Ishikawa (cell line): ENCODE data around the gene KRTAP10-5.
A peak's percentile ranks its signal among the peaks of the same experiment; 100 is the strongest.
"Not testable (repeated sequence)": the region's sequence is repeated elsewhere in the genome, so short reads cannot be mapped to it uniquely, and the experiment has no call there.

Experiments
- CEBPB ChIP-seq: IDR thresholded peaks from 2 replicates; pipeline ENCODE4 v1.6.1; 2012
- CREB1 ChIP-seq: IDR thresholded peaks from 2 replicates; pipeline ENCODE4 v1.6.1; 2012; ENCODE audit warnings: low read depth
- EGR1 ChIP-seq: IDR thresholded peaks from 2 replicates; pipeline ENCODE4 v1.6.1; 2012
- EP300 ChIP-seq: IDR thresholded peaks from 2 replicates; pipeline ENCODE4 v1.6.1; 2012; ENCODE audit warnings: borderline replicate concordance
- FOXM1 ChIP-seq: IDR thresholded peaks from 2 replicates; pipeline ENCODE4 v1.6.1; 2012; ENCODE audit warnings: low read depth, borderline replicate concordance
- NFIC ChIP-seq: IDR thresholded peaks from 2 replicates; pipeline ENCODE4 v1.6.1; 2012
- RAD21 ChIP-seq: IDR thresholded peaks from 2 replicates; pipeline ENCODE4 v1.6.1; 2012; ENCODE audit warnings: low read depth
- TAF1 ChIP-seq: IDR thresholded peaks from 2 replicates; pipeline ENCODE4 v1.6.1; 2012; ENCODE audit warnings: low read depth, mild to moderate bottlenecking
- TEAD4 ChIP-seq: IDR thresholded peaks from 2 replicates; pipeline ENCODE4 v1.6.1; 2012
- YY1 ChIP-seq: IDR thresholded peaks from 2 replicates; pipeline ENCODE4 v1.6.1; 2012; ENCODE audit warnings: low read depth
- ZBTB7A ChIP-seq: IDR thresholded peaks from 2 replicates; pipeline ENCODE4 v1.6.1; 2012; ENCODE audit warnings: low read depth
- TF ChIP-seq, protein P1 (sequence below): IDR thresholded peaks from 2 replicates; pipeline ENCODE4 v1.6.1; 2012
- TF ChIP-seq, protein P2 (sequence below): IDR thresholded peaks from 2 replicates; pipeline ENCODE4 v1.6.1; 2012; ENCODE audit warnings: low read depth, mild to moderate bottlenecking
- TF ChIP-seq, protein P3 (sequence below): IDR thresholded peaks from 2 replicates; pipeline ENCODE4 v1.6.1; 2012

DNA sequence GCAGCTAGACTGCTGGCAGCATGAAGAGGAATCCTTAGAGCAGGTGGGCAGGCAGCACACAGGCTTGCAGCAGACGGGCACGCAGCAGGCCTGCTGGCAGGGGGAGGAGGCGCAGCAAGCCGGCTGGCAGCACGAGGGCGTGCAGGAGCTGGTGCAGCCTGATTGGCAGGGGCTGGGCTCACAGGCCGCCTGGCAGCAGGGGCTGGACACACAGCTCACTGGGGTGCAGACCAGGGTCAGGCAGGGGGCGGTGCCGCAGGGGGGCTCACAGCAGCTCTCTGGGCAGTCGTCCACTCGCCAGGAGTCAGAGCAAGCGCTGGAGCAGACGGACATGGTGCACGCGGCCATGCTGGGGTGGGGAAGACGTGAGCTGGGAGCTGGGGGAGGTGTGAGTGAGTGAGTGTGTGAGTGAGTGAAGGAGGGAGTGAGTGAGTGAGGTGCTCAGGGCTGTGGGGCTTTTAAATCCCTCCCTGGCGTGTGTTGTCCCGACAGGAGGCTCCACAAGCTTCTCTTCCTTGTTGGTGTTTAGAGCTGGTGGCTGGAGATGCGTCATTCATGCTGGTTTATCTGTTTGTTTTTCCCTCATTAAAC lies at the start of gene KRTAP10-5:
- TF ChIP-seq, protein P1, sequence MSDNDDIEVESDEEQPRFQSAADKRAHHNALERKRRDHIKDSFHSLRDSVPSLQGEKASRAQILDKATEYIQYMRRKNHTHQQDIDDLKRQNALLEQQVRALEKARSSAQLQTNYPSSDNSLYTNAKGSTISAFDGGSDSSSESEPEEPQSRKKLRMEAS: not testable (repeated sequence)
- TF ChIP-seq, protein P2, sequence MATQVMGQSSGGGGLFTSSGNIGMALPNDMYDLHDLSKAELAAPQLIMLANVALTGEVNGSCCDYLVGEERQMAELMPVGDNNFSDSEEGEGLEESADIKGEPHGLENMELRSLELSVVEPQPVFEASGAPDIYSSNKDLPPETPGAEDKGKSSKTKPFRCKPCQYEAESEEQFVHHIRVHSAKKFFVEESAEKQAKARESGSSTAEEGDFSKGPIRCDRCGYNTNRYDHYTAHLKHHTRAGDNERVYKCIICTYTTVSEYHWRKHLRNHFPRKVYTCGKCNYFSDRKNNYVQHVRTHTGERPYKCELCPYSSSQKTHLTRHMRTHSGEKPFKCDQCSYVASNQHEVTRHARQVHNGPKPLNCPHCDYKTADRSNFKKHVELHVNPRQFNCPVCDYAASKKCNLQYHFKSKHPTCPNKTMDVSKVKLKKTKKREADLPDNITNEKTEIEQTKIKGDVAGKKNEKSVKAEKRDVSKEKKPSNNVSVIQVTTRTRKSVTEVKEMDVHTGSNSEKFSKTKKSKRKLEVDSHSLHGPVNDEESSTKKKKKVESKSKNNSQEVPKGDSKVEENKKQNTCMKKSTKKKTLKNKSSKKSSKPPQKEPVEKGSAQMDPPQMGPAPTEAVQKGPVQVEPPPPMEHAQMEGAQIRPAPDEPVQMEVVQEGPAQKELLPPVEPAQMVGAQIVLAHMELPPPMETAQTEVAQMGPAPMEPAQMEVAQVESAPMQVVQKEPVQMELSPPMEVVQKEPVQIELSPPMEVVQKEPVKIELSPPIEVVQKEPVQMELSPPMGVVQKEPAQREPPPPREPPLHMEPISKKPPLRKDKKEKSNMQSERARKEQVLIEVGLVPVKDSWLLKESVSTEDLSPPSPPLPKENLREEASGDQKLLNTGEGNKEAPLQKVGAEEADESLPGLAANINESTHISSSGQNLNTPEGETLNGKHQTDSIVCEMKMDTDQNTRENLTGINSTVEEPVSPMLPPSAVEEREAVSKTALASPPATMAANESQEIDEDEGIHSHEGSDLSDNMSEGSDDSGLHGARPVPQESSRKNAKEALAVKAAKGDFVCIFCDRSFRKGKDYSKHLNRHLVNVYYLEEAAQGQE: not testable (repeated sequence)
- not testable (repeated sequence) for TF ChIP-seq ZBTB7A, CEBPB, RAD21, EP300, TEAD4, EGR1, TAF1, CREB1, FOXM1, YY1
- TF ChIP-seq NFIC: peak; percentile 39; the same call in 1 of the 2 replicates
- TF ChIP-seq, protein P3, sequence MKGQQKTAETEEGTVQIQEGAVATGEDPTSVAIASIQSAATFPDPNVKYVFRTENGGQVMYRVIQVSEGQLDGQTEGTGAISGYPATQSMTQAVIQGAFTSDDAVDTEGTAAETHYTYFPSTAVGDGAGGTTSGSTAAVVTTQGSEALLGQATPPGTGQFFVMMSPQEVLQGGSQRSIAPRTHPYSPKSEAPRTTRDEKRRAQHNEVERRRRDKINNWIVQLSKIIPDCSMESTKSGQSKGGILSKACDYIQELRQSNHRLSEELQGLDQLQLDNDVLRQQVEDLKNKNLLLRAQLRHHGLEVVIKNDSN: not testable (repeated sequence)
